Heart left ventricle (tissue), 16 donors: Measurements from ENCODE around the gene ENOX2. TPM values are rescaled to one million over a fixed set of nuclear protein-coding genes. Genes with fewer than 3 reads are reported as not detected.

Experiments used
- ATAC-seq, 4 donors: fragments of 200-7000 bp; cut with Tn5 transposase; one replicate each; pipeline ENCODE4 v1.9.1; 2020 to 2022; ENCODE audit warnings: moderate library complexity in 4 of 4, mild to moderate bottlenecking in 3 of 4, moderate number of reproducible peaks in 1 of 4
- DNase-seq, 5 donors: peaks; one replicate each; pipeline ENCODE4 v3.0.0-alpha.2; 2020
- H3K27ac ChIP-seq, 12 donors: fragments of 200-600 bp; sonication (generic) in 4 of 12; one replicate each; pipeline versions ENCODE4 v1.5.0 to v1.8.0; 2016 to 2022; ENCODE audit warnings: mild to moderate bottlenecking in 2 of 12
- H3K27me3 ChIP-seq, 9 donors: fragments of 200-600 bp; sonication (generic) in 2 of 9; one replicate each; pipeline versions ENCODE4 v1.5.1 to v1.8.0; 2016 to 2022; ENCODE audit warnings: mild to moderate bottlenecking in 3 of 9
- H3K36me3 ChIP-seq, 9 donors: fragments of 200-600 bp; sonication (generic) in 2 of 9; one replicate each; pipeline versions ENCODE4 v1.5.0 to v1.8.0; 2018 to 2022; ENCODE audit warnings: mild to moderate bottlenecking in 2 of 9
- H3K4me1 ChIP-seq, 12 donors: fragments of 200-600 bp; sonication (generic) in 4 of 12; one replicate each; pipeline versions ENCODE4 v1.5.0 to v1.8.0; 2016 to 2022; ENCODE audit warnings: mild to moderate bottlenecking in 3 of 12
- H3K4me3 ChIP-seq, 12 donors: fragments of 200-600 bp; sonication (generic) in 4 of 12; one replicate each; pipeline versions ENCODE4 v1.5.0 to v1.8.0; 2017 to 2022; ENCODE audit warnings: mild to moderate bottlenecking in 9 of 12, moderate library complexity in 4 of 12
- H3K9me3 ChIP-seq, 12 donors: fragments of 200-600 bp; sonication (generic) in 4 of 12; one replicate each; pipeline versions ENCODE4 v1.5.0 to v1.8.0; 2016 to 2022; ENCODE audit warnings: mild to moderate bottlenecking in 1 of 12
- CTCF ChIP-seq, 12 donors: fragments of 200-600 bp; sonication (generic) in 4 of 12; IDR thresholded peaks; one replicate each; pipeline versions ENCODE4 v1.5.0 to v1.8.0; 2018 to 2022; ENCODE audit warnings: antibody characterized with exemption in 12 of 12, mild to moderate bottlenecking in 5 of 12
- POLR2A ChIP-seq, 2 donors: fragments of 450-650 bp; IDR thresholded peaks; one replicate each; pipeline ENCODE4 v1.6.1; 2017; ENCODE audit warnings: antibody characterized with exemption in 2 of 2, mild to moderate bottlenecking in 2 of 2, moderate library complexity in 2 of 2
- WGBS, 4 donors: extraction: QIAGEN DNeasy Blood & Tissue Kit in 2 of 4; methylation state at CpG; one replicate each; pipeline versions ENCODE4 v1.1.5 to v1.1.7; 2013 to 2018; 5-methylcytosine and 5-hydroxymethylcytosine counted together
- intact Hi-C, 10 donors: fragments of 100-400 bp; cut with DNase I; formaldehyde crosslinking; loops; one replicate each; pipeline versions ENCODE4 v1.11.1 to v1.14.2; 2022
- polyA plus RNA-seq, 2 donors: library from polyadenylated mRNA; stranded (reverse); fragments of 200-250 nt; gene quantifications; one replicate each; pipeline ENCODE4 v1.2.3, GENCODE V29; 2013
- total RNA-seq, 9 donors: library from RNA; depleted of rRNA in 2 of 9; stranded (reverse); fragments of >200 nt in 2 of 9; fragmentation: NEBNext Ultra II Directional in 3 of 9; extraction: Animal tissue kit (Norgen Biotek cat#: 25700) in 3 of 9; gene quantifications; one replicate each; pipeline versions ENCODE4 v1.1.0 to v1.2.4, GENCODE V29; 2016 to 2023
- donor health status: ischemic (EF 13 %, LVEDD 7.1; RV severe dilation, severe dysfunction).
- donor health status: healthy with polysubstance abuse.
- donor health status: DM: no; HTN: yes; CAD: no.
- donor health status: DM: no; HTN: no; CAD: no.
- donor health status: ischemic (EF 25% LVEDD 6.9; RV normal size, moderate dysfunction).
- donor health status: ischemic (EF 25% LVEDD 5.7; RV mildly dilated, moderate dysfunction).
- donor health status: healthy.
- donor health status: DM: yes; HTN: yes; CAD: no.
- donor health status: ischemic (EF 35%, LVEDD 5.7; RV mildly dilated, moderate dysfunction).
- donor health status: nonischemic (EF 11% LVEDD 7.7; RV severe dilation, severe dysfunction).
- donor health status: DM: yes; HTN: yes; CAD: no.
- donor health status: PGD.
- donor health status: ischemic (EF 29% LVEDD 5.4; RV normal size, mild dysfunction).
- donor health status: nonischemic (EF 23%, LVEDD 6.1; RV moderate dilation, normal function).

ENOX2 gene
- total and polyA plus RNA-seq, 11 donors = 3.0 to 23.0 (median 17.4) TPM

DNA sequence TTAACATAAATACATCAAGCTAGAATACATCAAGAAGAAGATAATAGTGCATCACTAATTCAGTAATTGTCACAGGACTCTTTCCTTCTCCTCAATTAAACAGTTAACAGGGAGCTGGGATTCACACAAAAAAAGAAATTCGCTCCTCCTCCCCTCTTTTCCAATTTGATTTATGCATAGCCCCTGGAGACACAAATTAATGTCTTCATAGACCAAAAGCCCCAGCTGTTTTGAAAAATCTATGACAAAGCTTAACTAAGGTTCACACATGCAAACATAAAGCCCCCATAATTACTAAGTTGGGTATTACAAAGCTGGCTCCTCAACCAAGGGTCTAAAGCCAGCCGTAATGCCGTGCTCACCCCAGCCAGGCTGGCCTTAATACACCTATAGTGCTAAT lies 61.2 kb downstream of the ENOX2 start:
- H3K4me1 ChIP-seq = peaks cover 0 to 1% (median 0%) of the 10 kb centered on the region in 12 donors
- H3K27me3 ChIP-seq = no peaks in the 10 kb centered on the region
- H3K4me3 ChIP-seq = no peak overlapping the region
- ATAC-seq (no peak), DNase-seq (no peak)
- WGBS, 4 donors = 70 to 96% (median 82%) methylated on average over 3 of the region's 3 CpGs
- TF ChIP-seq CTCF (IDR thresholded peaks at IDR 0.05) (no peak), POLR2A (IDR thresholded peaks at IDR 0.05) (no peak)
- no peak overlapping the region for H3K27ac ChIP-seq
- no peaks in the 10 kb centered on the region for H3K9me3 ChIP-seq
- no peaks in the 10 kb centered on the region for H3K36me3 ChIP-seq
- intact Hi-C loops = no loop called here

- H3K4me1 ChIP-seq = peaks cover 0 to 11% (median 0%) of the 10 kb centered on the region in 12 donors
- no peak for TF ChIP-seq POLR2A (IDR thresholded peaks at IDR 0.05)
- TF ChIP-seq CTCF (IDR thresholded peaks at IDR 0.05) = no peak
- no peaks in the 10 kb centered on the region for H3K36me3 ChIP-seq
- intact Hi-C loops = no loop called here
- no peaks in the 10 kb centered on the region for H3K27me3 ChIP-seq
- H3K27ac ChIP-seq = no peak overlapping the region
- no peak overlapping the region for H3K4me3 ChIP-seq
- DNase-seq = no peak
- H3K9me3 ChIP-seq = no peaks in the 10 kb centered on the region
- WGBS, 4 donors = 45 to 97% (median 70%) methylated on average over 2 of the region's 2 CpGs
- no peak for ATAC-seq
These were observed 62.7 kb downstream of the ENOX2 start for GRCh38 chrX:130840345-130840744.

DNA sequence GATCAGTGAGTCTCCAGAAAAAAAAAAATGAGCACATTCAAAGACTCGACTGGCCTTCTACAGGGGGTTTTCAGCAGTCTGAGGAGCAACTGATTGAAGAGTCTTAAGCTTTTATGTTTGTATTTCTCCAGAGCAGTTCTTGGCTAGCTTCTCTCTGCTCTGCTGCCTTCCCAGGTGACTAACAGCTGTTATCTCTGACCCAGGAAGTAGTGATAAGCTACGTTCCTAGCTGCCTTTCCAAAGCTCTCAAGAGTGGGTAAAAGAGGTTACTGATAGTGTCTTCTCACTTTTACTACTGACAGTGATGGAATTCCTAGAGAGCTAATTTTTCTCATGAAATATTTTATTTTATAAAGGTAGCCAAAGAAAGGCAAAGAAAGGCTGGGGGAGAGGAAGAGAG lies 66.6 kb downstream of the ENOX2 start:
- peak in 1 of 4 donors; percentile 31 for ATAC-seq
- peaks cover 0 to 12% (median 0%) of the 10 kb centered on the region in 12 donors for H3K4me1 ChIP-seq
- intact Hi-C loops = no loop called here
- no peak overlapping the region for H3K27ac ChIP-seq
- peaks cover 0 to 5% (median 0%) of the 10 kb centered on the region in 9 donors for H3K27me3 ChIP-seq
- no peak for DNase-seq
- H3K9me3 ChIP-seq = no peaks in the 10 kb centered on the region
- WGBS, 4 donors = 4 to 14% (median 11%) methylated on average over 2 of the region's 2 CpGs
- TF ChIP-seq POLR2A (IDR thresholded peaks at IDR 0.05) (no peak), CTCF (IDR thresholded peaks at IDR 0.05) (no peak)
- H3K4me3 ChIP-seq = no peak overlapping the region
- no peaks in the 10 kb centered on the region for H3K36me3 ChIP-seq

GRCh38 chrX:130834830-130835229 lies 68.2 kb downstream of the ENOX2 start:
- 55 to 97% (median 77%) methylated on average over 1 of the region's 1 CpG for WGBS, 4 donors
- H3K4me1 ChIP-seq = peaks cover 0 to 24% (median 0%) of the 10 kb centered on the region in 12 donors
- no peak for TF ChIP-seq CTCF (IDR thresholded peaks at IDR 0.05)
- TF ChIP-seq POLR2A (IDR thresholded peaks at IDR 0.05) = no peak
- ATAC-seq (no peak), DNase-seq (no peak)
- H3K36me3 ChIP-seq = no peaks in the 10 kb centered on the region
- H3K27ac ChIP-seq = no peak overlapping the region
- H3K9me3 ChIP-seq = no peaks in the 10 kb centered on the region
- no peak overlapping the region for H3K4me3 ChIP-seq
- intact Hi-C loops = no loop called here
- H3K27me3 ChIP-seq = peaks cover 0 to 8% (median 0%) of the 10 kb centered on the region in 9 donors
